Measurements from ENCODE around the gene CST4.

GRCh38 chr20:23637282-23638221, 51.3 kb downstream of the CST4 start, which contains the start of gene CST3:
- no peak for TF ChIP-seq CTCF (IDR thresholded peaks at IDR 0.05)
- TF ChIP-seq SIN3A (IDR thresholded peaks at IDR 0.05; ENCODE audit: borderline replicate concordance, low read depth, low read length) = no peak
- no peak for TF ChIP-seq YY1 (IDR thresholded peaks at IDR 0.05; ENCODE audit: low read depth)
- no peak for TF ChIP-seq USF2 (IDR thresholded peaks at IDR 0.05; ENCODE audit: borderline replicate concordance, low read depth, low read length)
- no peak for TF ChIP-seq EP300 (IDR thresholded peaks at IDR 0.05; ENCODE audit: borderline replicate concordance in 1 of 2, low read depth in 1 of 2, low read length in 1 of 2)
- no peak for TF ChIP-seq RFX5 (IDR thresholded peaks at IDR 0.05; ENCODE audit: low read length)

Data from SK-N-SH (cell line).